GM21529 (cell line): Measurements from ENCODE around the gene ZC3H7B.

Experiments used
- ATAC-seq: cut with Tn5 transposase; IDR thresholded peaks from one replicate; pipeline ENCODE4 v1.9.1; 2021; ENCODE audit not compliant: unreplicated experiment

Gene ZC3H7B

DNA sequence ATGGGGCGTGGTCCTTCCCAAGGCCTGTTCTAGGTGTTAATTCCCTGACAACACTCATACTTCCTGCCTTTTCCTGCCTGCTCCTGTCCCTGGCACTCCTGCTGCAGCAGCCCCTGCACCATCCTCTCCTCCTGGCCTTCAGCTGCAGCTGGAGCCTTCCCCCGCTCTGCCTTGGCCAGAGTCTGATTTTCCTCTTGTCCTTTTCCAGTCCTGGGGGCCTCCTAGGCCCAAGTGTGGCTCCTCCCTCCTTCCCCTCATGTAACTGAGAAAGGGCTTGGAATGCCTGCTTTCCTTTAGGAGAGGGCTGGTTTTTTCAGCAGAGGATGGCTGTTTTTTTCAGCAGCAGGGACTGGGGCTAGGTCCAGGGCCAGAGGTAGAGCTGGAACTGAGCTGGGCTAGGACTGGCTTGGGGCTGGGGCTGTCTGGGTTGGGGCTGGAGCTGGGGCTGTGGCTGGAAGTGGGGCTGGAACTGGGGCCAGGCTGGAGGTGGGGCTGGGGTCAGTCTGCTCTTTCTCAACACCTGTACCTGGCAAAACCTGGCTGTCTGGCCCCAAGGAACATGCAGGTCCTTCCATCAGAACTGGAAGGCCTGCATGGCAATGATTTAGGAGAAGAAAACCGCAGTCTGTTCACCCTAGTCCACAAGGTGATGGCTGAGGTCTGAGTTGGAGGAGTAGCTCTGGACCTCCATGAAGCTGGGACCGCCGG is 23.6 kb downstream of the ZC3H7B start:
- ATAC-seq = no peak

DNA sequence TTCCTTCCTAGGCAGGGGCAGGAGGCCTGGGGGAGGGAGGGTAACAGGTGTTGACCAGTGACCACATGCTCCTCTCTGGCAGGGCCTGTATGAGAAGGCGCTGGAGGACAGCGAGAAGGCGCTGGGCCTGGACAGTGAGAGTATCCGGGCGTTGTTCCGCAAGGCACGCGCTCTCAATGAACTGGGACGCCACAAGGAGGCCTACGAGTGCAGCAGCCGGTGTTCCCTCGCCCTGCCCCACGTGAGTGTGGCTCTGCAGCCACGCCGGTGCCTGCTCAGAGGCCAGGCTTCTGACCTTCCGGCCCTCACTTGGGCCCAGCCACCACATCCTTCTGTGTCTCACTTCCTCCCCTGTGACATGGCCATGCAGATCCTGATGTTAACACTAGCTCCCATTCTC is 25.8 kb downstream of the ZC3H7B start:
- no peak for ATAC-seq

DNA sequence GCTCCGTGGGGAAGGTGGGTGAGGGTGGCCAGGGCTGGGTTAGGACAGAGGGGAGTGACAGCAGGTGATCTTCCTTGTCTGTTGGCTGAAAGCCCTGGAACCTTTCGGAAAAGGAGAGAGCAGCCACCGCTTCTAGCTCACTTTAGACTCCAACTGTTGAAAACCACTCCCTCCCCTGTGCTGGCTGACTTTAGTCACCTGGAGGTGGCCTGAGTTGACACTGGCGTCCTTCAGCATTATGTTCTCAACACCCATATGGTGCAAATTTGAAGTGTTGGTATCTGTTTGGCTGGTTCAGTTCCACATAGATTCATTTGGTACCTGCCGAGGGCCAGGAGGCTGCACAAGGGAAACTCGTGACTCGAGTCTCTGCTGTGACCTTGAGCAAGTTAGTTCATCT is 28.8 kb downstream of the ZC3H7B start:
- ATAC-seq = no peak

DNA sequence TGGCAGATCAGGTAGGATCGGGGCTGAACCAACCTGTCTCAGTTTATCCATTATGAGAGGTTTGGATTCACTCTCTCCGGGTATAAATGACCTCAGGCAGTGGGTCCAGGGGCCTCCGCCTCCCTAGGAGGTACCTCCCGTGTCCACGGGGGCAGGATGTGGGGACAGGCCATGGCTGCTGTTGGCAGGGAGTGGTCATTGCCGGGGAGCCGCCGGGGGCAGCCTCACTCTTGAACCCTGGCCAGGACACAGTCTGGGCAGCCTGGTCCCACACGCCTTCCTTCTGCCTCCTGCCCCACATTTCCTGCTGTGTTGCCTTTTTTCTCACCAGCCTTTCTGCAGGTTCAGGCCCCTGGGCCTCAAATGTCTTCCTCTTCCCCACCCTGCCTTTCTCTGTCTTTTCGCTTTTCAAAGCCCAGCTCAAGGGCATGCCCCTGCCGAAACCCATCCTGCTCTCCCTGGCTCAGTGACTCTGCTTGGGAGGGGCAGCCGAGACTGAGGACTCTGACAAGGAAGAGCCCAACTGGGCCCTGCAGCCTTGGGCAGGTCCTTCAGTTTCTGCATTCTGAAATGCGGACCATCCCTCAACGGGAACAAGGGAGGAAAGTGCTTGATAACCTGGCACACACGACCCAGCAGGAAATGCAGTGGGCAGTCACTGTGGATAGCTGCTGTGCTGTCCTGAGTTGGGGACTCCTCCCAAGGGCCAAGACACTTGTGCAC is 31.1 kb downstream of the ZC3H7B start:
- no peak for ATAC-seq

DNA sequence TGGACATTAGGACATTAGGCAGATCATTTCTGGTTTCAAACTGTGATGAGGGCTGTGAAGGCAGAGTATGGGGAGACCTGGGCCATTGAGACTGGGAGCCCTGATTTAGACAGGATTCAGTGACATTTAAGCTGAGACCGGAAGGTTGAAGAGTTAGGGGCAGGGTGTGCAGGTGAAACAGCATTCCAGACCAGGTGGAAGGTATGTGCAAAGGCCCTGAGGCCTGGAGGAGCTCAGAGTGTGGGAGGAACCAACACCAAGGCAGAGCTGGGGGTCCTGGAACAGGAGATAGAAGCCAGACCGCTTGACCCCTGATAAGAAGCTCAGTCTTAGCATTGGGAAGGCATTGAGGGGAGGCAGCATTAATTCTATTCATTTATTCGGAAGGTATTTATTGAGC is 32.5 kb downstream of the ZC3H7B start:
- no peak for ATAC-seq

DNA sequence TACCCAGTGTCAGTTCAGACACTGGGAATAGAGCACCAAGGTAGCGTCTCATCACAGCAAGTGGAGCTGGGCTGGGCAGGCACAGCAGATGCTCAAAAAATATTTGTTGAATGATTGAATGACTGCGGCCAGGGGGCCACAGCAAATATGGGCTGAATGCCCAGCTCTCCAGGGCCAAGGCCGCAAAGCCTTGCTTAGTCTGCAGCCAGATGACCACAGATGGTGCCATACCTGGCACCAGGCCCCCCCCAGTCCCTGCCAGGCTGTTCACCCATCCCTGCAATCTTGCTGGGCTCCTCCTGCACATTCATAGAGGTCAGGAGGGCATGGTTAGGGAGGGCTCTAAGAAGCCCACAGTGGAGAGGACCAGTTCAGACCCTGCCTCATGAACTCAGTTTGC is 32.9 kb downstream of the ZC3H7B start:
- ATAC-seq = no peak

DNA sequence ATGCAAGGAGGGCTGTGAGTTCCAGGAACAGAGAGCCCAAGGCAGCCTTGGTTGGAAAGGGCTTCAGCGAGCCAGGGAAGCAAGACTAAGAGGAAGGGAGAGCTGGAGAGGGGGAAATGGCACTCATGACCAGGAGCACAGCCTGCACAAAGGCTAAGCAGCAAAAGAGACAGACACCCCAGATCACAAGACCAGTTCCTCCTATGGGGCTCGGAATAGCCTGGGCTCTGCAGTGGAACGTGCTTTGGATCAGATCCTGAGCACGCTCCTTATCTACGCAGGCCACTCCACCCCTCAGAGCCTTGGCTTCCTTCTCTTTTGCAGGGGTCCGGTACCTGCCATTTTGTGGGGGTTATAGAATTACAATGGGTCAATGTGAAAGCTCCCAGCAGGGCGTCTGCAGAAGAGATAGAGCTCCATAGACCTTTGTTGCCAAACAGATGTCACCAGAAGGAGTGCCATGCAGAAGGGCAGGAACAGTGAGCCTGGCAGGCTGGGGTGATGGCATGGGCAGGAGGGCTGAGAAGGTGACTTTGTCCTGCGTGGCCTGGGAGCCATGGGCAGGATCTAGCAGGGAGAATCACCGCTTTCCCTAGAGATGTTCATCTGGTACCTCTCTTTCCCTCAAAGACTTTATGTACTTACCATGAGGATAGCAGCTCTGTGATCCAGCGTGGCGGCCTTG is 33.8 kb downstream of the ZC3H7B start:
- ATAC-seq = no peak

DNA sequence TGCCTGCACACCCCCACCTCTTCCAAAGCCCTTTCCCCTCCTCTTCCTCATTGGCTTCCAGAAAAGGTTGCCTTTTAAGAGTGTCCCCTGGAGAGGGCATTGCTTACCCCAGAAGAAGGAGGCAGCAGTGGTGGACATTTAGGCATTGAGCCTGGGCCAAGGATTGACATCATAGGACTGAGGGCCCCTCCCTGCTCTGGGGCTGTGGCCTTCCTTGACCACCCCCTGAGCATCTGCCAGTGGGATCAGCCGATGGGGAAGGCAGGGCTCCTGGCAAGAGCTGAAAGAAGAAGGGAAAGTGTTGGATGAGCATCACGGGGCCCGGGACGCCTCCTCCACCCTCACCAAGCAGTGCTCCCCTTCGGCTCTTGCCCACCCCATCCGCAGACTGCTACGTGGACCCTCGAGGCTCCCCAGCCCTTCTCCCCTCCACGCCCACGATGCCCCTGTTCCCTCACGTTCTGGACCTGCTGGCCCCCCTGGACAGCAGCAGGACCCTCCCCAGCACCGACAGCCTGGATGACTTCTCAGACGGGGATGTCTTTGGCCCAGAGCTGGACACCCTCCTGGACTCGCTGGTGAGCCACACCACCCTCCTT is 37.4 kb downstream of the ZC3H7B start:
- ATAC-seq = no peak

DNA sequence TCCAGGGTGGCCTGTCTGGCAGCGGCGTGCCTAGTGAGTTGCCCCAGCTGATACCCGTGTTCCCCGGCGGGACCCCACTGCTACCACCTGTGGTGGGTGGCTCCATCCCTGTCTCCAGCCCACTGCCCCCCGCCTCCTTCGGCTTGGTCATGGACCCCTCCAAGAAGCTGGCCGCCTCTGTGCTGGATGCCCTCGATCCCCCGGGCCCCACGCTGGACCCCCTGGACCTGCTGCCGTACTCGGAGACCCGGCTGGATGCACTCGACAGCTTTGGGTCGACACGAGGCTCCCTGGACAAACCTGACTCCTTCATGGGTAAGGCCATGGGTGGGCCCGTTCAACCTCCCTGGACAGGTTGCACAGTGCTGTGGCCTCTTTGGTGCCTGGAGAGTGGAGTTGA is 38.5 kb downstream of the ZC3H7B start:
- ATAC-seq = no peak

DNA sequence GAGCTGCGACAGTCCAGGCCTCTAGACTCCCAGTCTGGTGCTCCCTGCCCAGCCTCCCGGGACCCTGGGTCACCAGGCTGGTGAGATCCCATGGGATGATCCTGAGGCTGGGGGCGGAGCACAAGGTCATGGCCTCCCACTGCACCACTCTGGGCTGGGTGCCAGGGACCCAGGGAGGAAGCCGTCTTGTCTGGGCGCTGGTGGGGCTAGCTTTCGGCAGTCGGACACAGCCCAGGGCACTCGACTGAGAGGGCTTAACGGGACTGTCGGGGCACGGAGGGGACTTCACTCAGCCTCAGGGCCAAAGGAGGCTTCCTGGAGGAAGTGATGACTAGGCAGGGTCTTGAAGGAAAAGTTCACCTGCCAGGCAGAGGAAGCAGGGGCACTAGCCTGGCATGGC is 39.0 kb downstream of the ZC3H7B start:
- ATAC-seq = no peak

DNA sequence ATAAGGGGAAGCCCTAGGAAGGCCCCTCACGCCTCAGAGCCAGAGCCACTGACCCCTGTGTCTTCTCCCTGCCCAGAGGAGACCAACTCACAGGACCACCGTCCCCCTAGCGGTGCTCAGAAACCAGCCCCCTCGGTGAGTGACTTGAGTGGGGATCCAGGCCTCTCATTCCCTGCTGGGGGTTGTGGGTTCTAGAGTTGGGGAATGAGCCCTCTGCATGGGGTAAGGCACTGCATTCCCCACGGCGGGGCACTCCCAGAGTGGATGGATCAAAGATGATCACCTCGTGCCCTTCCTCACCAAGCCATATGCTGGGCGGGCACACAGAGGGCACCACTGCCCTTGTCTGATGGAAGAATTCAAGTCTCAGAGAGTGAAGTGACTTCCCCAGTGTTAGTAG is 39.7 kb downstream of the ZC3H7B start:
- no peak for ATAC-seq

DNA sequence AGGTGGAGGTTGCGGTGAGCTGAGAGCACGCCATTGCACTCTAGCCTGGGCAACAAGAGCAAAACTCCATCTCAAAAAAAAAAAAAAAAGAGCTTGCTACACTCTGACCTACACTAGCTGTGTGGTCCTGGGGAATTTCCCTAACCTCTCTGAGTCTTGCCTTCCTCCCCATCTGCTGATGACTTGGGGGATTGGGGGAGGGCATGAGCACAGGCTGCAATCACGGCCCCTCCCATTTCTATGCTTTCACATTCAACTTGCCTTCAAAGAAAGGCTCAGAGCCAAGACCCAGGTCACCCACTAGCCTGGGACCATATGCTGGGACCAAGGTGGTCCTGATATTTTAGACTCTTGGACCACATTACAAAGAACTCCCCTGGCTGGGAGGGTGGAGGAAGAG is 40.7 kb downstream of the ZC3H7B start:
- ATAC-seq = no peak

DNA sequence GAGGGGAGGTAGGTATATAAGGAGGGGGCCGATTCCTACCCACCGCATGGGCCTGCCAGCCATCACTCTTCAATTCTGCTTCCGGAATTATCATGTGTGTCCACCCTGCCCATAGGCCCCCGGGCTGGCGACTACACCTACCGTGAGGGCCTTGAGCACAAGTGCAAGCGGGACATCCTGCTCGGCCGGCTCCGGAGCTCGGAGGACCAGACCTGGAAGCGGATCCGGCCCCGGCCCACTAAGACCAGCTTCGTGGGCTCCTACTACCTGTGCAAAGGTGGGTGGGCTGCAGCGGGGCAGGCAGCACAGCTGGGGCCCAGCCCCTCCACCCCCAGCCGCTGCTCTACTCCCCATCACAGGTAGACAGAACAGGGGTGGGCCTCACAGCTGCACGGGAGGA is 42.0 kb downstream of the ZC3H7B start:
- ATAC-seq = no peak

DNA sequence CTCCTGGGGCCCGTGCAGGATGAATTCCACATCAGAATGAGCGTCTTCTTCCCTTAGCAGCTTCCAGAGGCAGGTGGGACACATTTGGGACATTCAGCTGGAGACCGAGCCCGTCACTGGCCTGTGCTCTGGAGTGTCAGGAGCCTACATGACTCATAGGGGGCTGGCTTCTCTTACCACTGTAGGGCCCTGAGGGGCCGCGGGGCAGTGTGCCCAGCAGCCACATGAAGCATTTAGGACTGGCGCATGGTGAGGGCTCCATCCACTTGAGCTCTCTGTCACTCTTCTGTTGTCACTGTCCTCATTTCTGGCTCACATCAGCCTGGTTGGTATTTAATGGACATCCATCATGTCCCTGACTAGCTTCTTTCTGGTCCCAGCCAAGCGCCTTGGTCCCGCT is 42.4 kb downstream of the ZC3H7B start:
- no peak for ATAC-seq

DNA sequence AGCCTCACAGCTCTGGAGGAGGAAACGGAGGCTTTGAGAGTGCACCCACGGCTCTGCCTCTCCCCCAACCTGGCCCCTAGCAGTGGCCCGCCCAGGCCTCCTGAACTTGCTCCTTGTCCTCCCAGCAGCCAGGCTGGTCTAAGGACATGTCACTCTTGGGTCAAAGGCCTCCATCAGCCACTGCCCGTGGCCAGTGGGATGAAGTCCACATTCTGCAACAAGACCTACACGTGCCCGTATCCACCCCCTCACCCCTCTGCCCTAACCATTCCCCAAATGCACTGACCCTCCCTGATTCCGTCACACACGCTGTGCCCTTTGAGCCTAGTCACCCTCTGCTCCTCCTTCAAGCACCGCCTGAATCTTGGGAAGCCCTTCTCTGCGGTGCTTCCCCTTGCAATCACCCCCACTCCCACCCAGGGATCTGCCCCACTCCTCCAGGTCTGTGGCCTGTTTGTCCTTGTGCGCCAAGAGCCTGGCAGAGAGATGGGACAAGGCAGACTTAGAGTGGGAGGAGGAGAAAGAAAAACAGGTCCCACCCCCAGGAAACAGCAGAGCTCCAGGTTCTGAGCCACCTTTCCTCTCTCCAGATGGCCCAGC is 43.0 kb downstream of the ZC3H7B start:
- ATAC-seq = no peak

DNA sequence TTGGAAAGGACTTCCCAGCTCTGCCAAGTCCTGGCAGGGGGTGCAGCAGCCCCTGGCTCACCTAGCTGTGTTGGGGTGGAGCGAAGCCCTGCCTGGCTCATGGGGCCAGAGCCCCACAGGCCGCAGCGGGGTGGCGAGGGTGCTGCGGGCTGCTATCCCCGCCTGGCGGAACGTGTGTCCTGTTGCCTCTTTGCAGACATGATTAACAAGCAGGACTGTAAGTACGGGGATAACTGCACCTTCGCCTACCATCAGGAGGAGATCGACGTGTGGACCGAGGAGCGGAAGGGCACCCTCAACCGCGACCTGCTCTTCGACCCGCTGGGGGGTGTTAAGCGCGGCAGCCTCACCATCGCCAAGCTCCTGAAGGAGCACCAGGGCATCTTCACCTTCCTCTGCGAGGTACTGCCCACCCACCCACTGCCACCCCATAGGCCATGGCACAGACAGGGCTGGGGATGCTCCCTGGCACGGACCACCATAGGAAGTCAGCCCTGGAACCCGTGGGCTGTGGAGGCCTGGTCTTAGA is 44.5 kb downstream of the ZC3H7B start:
- ATAC-seq = no peak

DNA sequence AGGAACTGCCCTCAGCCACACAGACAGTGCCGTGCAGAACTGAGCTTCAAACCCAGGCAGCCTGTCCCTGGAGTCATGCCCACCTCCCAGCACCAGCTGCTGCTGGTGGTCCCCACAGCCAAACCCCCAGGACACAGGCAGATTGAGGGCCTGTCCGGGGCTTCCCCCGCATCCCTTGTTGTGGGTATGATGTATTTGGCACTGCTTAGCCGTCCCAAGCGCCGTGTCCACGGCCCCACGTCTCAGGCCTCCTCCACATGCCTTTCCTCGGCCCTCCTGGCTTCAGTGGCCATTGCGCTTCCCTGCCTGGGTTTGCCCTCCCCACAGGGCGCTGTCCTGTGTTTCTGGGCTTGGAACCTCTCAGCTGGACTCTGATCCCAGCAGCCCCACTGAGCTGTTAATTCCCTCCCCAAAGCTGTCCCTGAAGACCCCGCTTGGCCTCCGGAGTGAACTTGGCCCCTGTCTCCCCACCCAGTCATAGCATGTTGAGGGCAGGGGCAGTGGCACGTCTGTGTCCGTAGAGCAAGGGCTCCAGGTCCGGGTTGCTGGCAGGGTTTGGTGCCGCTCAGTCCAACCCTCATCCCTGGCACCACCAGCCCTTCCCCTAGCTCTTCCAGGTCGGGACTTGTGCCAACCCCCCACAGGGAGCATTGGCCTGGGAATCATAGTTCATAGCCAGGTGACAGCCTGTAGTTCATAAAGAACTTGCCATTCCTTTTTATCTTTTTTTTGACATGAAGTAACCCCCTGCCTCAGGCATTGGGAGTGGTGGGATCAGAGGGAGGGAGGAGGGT is 45.9 kb downstream of the ZC3H7B start:
- ATAC-seq = no peak

DNA sequence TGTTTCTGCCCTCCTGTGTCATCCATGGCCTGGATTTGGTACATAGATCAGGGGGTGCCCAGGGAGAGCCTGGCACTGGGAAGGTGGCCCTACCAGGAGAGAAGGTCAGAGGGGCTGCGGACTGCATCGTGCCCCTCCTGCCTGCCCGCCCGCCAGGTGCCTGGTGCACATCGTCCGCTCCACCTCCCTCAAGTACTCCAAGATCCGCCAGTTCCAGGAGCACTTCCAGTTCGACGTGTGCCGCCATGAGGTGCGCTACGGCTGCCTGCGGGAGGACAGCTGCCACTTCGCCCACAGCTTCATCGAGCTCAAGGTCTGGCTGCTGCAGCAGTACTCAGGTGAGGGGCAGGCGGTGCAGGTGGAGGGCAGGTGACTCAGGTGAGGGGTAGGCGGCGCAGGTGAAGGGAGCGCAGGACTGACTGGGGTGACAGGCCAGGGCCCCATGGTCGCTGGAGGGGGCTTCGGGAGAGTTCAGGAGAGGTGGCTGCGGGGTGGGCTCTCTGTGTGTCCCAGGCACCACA is 47.7 kb downstream of the ZC3H7B start:
- ATAC-seq = no peak

DNA sequence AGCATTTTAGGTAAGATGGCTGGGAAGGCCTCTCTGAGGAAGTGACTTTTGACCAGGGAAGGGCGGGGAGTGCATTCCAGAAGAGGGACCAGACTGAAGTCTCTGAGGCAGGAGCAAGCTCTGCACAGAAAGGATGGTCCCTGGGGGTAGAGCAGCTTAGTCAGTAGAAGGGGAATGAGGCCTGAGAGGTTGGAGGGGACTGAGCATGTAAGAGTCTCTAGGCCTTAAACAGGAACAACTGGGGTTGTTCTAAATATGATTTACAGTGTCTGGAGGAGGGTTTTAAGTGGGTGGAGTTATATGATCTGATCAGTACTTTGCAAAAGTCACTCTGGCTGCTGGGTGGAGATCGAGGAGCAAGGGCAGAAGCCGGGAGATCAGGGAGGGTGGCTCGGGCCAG is 48.8 kb downstream of the ZC3H7B start:
- no peak for ATAC-seq

DNA sequence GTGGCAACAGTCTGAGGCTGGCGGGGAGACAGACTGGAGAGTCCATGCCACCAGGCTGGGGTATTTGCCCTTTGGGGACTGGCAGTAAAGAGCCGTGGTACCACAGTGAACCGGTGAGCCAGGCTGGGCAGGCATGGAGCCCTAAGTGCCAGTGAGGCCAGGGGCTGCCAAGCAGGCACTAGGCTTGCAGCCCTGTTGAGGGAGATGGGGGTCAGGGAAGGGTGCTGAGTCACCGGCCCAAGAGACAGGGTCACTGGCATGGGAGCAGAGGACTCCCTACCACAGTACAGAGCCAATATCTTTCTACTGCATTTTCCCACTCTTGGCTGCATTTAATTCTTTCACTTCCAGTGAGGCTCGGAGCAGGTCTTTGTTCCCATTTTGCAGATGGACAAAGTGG is 49.7 kb downstream of the ZC3H7B start:
- ATAC-seq = no peak
